Fibroblast of the aortic adventitia (primary cell): ENCODE data around the gene CYTH4. TPM values are rescaled to one million over a fixed set of nuclear protein-coding genes. Genes with fewer than 3 reads are reported as not detected.

ENCODE experiments used
- DNase-seq: peaks from one replicate; pipeline ENCODE4 v3.0.0-alpha.2; 2010; ENCODE audit warnings: low read depth
- H3K4me3 ChIP-seq: 2 replicates; pipeline ENCODE4 v1.5.1; 2011; ENCODE audit warnings: low read depth, mild to moderate bottlenecking, control low read depth, low read length, moderate library complexity
- CTCF ChIP-seq: IDR thresholded peaks from 2 replicates; pipeline ENCODE4 v1.5.1; 2011; ENCODE audit warnings: mild to moderate bottlenecking, low read length, control low read depth, inconsistent platforms; ENCODE audit not compliant: insufficient read depth
- total RNA-seq: library from RNA; depleted of rRNA; stranded (reverse); fragments of >200 nt; gene quantifications from 2 replicates; pipeline ENCODE4 v1.2.3, GENCODE V29; 2012; ENCODE audit warnings: low replicate concordance

The CYTH4 gene
- total RNA-seq, 1 donor, result 0.72 TPM

- H3K4me3 ChIP-seq, result no peak overlapping the region
- peak; percentile 2 for TF ChIP-seq CTCF
- DNase-seq, result no peak
Measured at GRCh38 chr22:37331856-37332536, 49.7 kb downstream of the CYTH4 start.

GRCh38 chr22:37333724-37334460, 51.6 kb downstream of the CYTH4 start:
- no peak overlapping the region for H3K4me3 ChIP-seq
- TF ChIP-seq CTCF, result no peak
- no peak for DNase-seq

GRCh38 chr22:37334461-37334858, 52.2 kb downstream of the CYTH4 start:
- H3K4me3 ChIP-seq, result no peak overlapping the region
- no peak for DNase-seq
- no peak for TF ChIP-seq CTCF

GRCh38 chr22:37334859-37335805, 52.8 kb downstream of the CYTH4 start:
- DNase-seq, result no peak
- H3K4me3 ChIP-seq, result no peak overlapping the region
- no peak for TF ChIP-seq CTCF

- no peak overlapping the region for H3K4me3 ChIP-seq
- no peak for DNase-seq
- no peak for TF ChIP-seq CTCF
Measured at GRCh38 chr22:37335806-37336199, 53.5 kb downstream of the CYTH4 start.

GRCh38 chr22:37336579-37336978, 54.3 kb downstream of the CYTH4 start:
- no peak for TF ChIP-seq CTCF
- no peak overlapping the region for H3K4me3 ChIP-seq
- DNase-seq, result no peak
